Measurements from ENCODE around the gene FNBP1L. TPM values are rescaled to one million over a fixed set of nuclear protein-coding genes. Genes with fewer than 3 reads are reported as not detected.

The FNBP1L gene
- total and polyA plus RNA-seq, 2 donors from 2014 or later, result 32.7 to 57.3 TPM

DNA sequence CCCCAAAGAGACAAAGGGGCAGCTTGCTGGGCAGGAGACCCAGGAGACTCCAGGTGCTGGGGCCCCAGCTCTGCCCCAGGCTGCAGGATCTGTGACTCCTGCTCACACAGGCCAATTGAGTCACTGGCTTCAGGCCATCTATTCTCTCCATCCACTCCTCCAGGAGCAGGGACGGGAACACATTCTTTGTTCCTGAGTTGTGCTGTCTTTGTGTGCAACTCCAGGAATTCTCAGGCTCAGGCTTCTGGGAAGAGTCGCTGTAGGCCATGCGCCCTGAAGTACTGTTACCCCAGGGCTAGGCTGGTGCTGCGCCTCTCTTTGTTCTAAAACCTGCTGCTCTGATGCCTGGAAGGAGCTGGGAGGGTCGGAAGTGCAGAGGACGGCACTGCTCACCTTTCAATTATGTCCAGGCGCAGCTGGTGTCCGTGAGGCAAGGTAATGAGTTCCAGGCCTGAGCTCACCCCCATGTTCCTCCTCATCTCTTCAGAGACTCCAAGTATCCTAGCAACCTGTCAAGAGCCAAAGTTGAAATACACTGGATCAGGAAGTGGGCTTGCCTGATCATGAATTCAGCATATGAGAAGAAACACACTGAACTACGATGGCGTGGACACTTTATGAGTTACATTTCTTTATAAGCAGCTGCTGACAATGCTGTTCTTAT lies 127.8 kb downstream of the FNBP1L start:
- TF ChIP-seq, protein P1, sequence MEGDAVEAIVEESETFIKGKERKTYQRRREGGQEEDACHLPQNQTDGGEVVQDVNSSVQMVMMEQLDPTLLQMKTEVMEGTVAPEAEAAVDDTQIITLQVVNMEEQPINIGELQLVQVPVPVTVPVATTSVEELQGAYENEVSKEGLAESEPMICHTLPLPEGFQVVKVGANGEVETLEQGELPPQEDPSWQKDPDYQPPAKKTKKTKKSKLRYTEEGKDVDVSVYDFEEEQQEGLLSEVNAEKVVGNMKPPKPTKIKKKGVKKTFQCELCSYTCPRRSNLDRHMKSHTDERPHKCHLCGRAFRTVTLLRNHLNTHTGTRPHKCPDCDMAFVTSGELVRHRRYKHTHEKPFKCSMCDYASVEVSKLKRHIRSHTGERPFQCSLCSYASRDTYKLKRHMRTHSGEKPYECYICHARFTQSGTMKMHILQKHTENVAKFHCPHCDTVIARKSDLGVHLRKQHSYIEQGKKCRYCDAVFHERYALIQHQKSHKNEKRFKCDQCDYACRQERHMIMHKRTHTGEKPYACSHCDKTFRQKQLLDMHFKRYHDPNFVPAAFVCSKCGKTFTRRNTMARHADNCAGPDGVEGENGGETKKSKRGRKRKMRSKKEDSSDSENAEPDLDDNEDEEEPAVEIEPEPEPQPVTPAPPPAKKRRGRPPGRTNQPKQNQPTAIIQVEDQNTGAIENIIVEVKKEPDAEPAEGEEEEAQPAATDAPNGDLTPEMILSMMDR (IDR thresholded peaks at IDR 0.05; ENCODE audit: borderline replicate concordance, extremely low read depth, insufficient read depth), result no peak
- Histone ChIP-seq H3K27ac (ENCODE audit: low read depth in 2 of 2, low read length in 2 of 2) (peak overlapping the region in 1 of 2 donors; percentile 26), H3K4me3 (ENCODE audit: low read length in 3 of 3) (no peak overlapping the region), H3K27me3 (ENCODE audit: control insufficient read depth, insufficient read depth, low read length) (no peaks in the 10 kb centered on the region), H3K9me3 (ENCODE audit: control insufficient read depth in 2 of 3, insufficient read depth in 1 of 3, low read length in 3 of 3) (no peaks in the 10 kb centered on the region), H3K36me3 (ENCODE audit: control insufficient read depth in 2 of 3, insufficient read depth in 3 of 3, low read length in 3 of 3) (peaks cover 2 to 42% (median 13%) of the 10 kb centered on the region in 3 donors), H3K9ac (ENCODE audit: low read length in 3 of 3) (no peak overlapping the region), H3K4me1 (ENCODE audit: control insufficient read depth in 2 of 3, insufficient read depth in 2 of 3, low read depth in 1 of 3, low read length in 3 of 3) (peaks cover 0 to 24% (median 17%) of the 10 kb centered on the region in 3 donors)
- FAIRE-seq (no peak), DNase-seq (peak in 2 of 5 donors; percentile 15 to 37)
- intact Hi-C loops (cut with DNase I), result no loop called here

DNA sequence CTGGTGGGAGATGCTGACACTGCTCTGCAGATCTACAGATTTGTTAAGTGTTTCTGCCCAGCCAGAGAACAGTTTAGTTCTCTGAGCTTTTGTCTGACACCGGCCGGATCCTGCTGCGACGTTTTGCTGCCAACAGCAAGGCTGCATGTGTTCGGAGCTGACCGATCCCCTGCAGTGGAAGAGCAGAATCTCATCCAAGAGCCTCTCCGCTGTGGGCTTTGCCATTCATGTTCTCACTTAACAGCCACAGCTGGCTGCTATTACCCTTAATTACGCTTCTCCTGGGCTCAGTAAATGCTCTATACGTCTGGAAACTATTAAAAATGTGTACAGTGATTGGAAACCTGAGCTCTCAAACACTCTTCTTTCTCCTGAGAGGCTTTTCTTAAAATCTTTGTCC lies 128.4 kb downstream of the FNBP1L start:
- intact Hi-C loops (cut with DNase I), result no loop called here
- Histone ChIP-seq H3K4me3 (ENCODE audit: low read length in 3 of 3) (no peak overlapping the region), H3K27ac (ENCODE audit: low read depth in 2 of 2, low read length in 2 of 2) (peak overlapping the region in 1 of 2 donors; percentile 26), H3K27me3 (ENCODE audit: control insufficient read depth, insufficient read depth, low read length) (no peaks in the 10 kb centered on the region), H3K4me1 (ENCODE audit: control insufficient read depth in 2 of 3, insufficient read depth in 2 of 3, low read depth in 1 of 3, low read length in 3 of 3) (peaks cover 0 to 24% (median 17%) of the 10 kb centered on the region in 3 donors), H3K36me3 (ENCODE audit: control insufficient read depth in 2 of 3, insufficient read depth in 3 of 3, low read length in 3 of 3) (peaks cover 2 to 42% (median 13%) of the 10 kb centered on the region in 3 donors), H3K9ac (ENCODE audit: low read length in 3 of 3) (no peak overlapping the region), H3K9me3 (ENCODE audit: control insufficient read depth in 2 of 3, insufficient read depth in 1 of 3, low read length in 3 of 3) (no peaks in the 10 kb centered on the region)
- DNase-seq (peak in 1 of 5 donors; percentile 53), FAIRE-seq (no peak)
- TF ChIP-seq, protein P1 (IDR thresholded peaks at IDR 0.05; ENCODE audit: borderline replicate concordance, extremely low read depth, insufficient read depth), result no peak

DNA sequence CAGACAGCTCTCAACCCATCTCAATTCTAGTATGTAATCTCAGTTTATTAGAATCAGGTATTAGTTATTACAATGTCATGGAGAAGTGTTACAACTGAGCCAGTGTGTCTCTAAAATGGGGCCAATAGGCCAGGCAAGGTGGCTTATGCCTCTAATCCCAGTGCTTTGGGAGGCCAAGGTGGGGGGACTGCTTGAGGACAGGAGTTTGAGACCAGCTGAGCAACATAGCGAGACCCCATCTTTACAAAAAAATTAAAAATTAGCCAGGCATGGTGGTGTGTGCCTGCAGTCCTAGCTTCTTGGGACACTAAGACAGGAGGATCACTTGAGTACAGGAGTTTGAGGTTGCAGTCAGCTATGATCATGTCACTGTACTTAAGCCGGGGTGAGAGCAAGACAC lies 128.8 kb downstream of the FNBP1L start:
- TF ChIP-seq, protein P1 (IDR thresholded peaks at IDR 0.05; ENCODE audit: borderline replicate concordance, extremely low read depth, insufficient read depth), result no peak
- Histone ChIP-seq H3K4me1 (ENCODE audit: control insufficient read depth in 2 of 3, insufficient read depth in 2 of 3, low read depth in 1 of 3, low read length in 3 of 3) (peaks cover 0 to 24% (median 17%) of the 10 kb centered on the region in 3 donors), H3K9ac (ENCODE audit: low read length in 3 of 3) (no peak overlapping the region), H3K9me3 (ENCODE audit: control insufficient read depth in 2 of 3, insufficient read depth in 1 of 3, low read length in 3 of 3) (no peaks in the 10 kb centered on the region), H3K27ac (ENCODE audit: low read depth in 2 of 2, low read length in 2 of 2) (no peak overlapping the region), H3K4me3 (ENCODE audit: low read length in 3 of 3) (no peak overlapping the region), H3K36me3 (ENCODE audit: control insufficient read depth in 2 of 3, insufficient read depth in 3 of 3, low read length in 3 of 3) (peaks cover 2 to 38% (median 13%) of the 10 kb centered on the region in 3 donors), H3K27me3 (ENCODE audit: control insufficient read depth, insufficient read depth, low read length) (no peaks in the 10 kb centered on the region)
- intact Hi-C loops (cut with DNase I), result no loop called here
- FAIRE-seq, result no peak
- no peak for DNase-seq

Measured in kidney (tissue), 14 donors.